ENCODE data around the gene CSNK2A1.

Gene CSNK2A1

GRCh38 chr20:563187-563586 lies 19.6 kb upstream of the CSNK2A1 start:
- DNase-seq = no peak

GRCh38 chr20:562232-562897 lies 18.8 kb upstream of the CSNK2A1 start:
- DNase-seq = no peak

DNA sequence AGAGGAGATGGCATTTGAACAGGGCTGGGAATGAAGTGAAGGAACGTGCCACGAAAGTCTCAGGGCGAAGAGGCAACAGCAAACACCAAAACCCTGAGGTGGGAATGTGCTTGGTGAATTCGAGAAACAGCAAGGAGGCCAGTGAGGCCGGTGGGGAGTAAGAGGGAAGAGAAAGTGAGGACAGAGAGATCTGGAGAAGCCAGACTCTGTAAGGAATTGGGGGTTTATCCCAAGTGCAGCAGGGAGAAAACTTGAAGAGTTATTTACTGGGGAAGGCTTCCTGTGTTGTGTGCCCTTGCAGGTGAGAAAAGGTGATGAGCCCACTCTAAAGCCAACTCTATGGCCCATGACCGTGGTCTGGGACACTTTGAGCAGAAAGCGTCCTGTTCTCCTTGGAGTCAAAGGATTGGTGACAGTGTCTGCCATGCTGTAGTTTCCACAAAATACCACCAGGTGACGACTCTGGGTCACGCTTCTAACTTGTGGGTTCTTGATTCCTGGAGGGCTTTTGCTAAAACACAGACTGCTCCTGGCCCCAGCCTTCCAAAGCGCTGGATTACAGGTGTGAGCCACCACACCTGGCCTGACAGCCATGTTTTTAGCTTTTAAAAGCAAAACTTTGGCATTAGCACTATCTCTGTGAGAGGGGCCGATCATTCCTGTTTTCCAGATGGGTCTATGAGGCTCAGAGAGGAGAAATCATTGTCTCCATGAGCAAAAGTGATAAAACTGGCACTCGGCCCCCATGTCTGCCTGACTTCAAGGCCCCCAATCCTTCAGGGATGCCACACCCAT lies 18.0 kb upstream of the CSNK2A1 start:
- no peak for DNase-seq

DNA sequence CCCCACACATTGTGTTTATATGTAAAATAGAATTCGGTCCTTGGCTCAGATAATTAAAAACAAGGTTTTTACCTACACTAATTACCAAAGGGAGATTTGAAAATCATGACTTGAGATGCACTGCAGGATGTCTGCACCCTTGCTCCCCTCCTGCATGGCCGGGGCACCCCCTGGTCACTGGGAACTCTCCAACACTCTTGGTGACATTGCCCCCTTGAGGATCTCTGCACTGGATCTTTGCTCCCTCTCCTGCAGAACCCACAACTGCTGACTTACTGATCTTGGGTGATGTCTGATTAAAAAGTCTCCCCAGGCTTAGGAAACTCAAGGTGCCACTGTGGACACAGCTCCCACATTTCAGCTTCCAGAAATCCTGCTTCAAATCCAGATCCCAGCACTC lies 17.1 kb upstream of the CSNK2A1 start:
- DNase-seq = no peak

DNA sequence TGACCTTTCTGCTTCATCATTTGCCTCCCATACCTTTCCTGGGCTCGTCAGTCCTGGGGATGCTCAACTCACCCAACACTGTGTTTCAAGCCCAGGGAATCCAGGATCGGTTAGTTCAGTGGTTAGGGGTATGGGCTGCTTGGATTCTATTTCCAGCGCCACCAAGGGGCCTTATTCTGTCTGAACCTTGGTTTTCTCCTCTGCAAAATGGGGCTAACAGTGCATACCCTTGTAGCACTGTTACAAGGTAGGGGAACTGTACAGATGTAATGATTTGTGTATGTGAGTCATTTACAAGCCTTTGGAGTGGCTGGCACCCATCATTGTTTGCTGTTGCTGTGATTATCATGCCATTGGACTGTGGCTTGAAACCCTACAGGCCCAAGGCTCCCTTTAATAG lies 14.5 kb upstream of the CSNK2A1 start:
- no peak for DNase-seq

GRCh38 chr20:556984-557383 lies 13.4 kb upstream of the CSNK2A1 start:
- no peak for DNase-seq

- DNase-seq = no peak
Observed at GRCh38 chr20:555976-556385, 12.4 kb upstream of the CSNK2A1 start.

DNA sequence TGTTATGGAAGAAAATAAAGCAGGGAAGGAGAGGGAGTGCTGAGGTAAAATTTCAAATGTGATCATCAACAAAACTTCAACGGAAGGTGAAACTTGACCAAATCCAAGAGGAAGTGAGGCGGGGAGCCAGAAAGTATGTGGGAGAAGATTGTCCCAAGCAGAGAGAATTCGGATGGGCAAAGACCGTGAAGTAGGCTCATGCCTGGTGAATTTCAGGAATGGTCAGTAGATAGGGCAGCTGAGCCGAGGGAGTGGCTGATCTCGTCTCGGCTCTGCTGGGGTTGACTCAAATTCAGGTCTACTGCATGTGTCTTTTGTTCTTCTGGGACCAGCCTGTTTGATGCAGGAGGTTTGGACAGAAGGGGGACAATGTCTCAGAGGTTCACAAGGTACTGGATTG lies 7.0 kb upstream of the CSNK2A1 start:
- no peak for DNase-seq

DNA sequence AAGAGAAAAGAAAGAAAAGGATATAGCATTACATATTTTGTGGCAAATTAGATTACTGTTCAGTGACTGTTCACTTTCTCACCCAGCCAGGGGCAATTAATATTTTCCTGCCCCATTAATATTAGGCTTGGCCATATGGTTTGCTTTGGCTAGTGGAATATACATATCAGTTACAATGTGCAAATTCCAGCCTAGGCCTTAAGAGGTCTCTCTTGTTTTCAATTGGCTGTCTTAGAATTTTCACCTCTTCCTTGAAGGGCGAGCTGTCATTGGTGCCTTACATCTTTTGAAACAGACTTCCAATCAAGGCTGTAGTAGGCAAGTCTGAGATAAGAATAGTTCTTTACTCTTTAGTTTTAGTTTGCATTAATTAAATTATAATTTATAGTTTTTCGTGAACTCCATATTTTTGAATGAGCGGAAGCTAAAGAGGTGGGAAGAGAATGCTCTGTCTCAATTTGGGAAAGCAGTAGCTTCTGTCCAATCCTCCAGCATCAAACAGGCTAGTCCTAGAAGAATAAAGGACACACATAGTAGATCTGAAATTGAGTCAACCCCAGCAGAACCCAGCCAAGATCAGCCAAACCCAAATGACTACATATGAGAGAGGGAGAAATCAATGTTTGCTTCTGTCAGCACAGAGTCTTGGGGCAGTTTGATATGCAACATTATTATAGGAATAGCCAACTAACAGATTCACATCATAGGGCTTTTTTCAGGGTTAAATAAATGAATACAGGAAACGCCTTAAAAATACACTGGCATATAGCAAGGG lies 6.3 kb upstream of the CSNK2A1 start:
- no peak for DNase-seq

GRCh38 chr20:548906-549305 lies 5.3 kb upstream of the CSNK2A1 start:
- no peak for DNase-seq

GRCh38 chr20:547394-547793 lies 3.8 kb upstream of the CSNK2A1 start:
- DNase-seq = no peak

DNA sequence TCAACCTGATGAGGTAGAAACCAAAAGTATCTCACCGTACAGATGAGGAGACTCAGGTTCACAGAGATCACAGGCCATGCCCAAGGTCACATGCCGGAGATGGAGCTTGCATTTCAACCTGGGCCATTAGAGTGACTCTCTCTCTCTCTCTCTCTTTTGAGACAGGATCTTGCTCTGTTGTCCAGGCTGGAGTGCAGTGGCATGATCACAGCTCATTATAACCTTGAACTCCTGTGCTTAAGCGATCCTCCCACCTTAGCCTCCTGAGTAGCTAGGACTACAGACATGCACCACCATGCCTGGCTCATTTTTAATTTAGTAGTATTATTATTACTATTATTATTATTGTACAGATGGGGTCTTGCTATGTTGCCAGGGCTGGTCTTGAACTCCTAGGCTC lies 2.8 kb upstream of the CSNK2A1 start:
- no peak for DNase-seq

DNA sequence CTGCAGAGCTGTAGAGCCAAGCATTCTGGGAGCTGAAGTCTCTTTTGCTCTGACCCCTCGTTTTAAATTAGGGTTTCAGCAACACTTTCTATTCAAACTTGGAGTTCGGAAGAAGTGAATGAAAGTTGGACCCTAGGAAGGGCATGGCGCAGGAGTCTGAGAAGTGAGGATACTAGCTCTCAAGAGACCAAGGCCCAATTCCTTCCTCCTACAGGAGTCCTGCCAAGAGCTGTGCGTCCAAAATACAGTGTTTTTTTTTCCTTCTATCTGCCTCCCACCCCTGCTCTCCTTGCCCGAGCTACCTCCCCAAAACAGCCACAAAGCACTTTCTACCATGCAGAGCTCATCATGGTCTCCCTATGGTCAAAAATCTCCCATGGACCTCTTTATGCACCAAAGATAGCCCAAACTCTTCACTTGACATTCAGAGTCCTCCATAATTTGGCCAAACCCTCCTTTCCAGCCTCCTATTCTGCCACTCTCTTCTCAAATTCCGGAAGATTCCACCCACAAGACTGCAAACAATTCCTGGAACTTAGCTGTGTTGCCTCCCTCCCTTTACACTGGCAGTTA lies 649 bp upstream of the CSNK2A1 start:
- DNase-seq = no peak

- DNase-seq = no peak
Observed at GRCh38 chr20:542777-543368, 717 bp downstream of the CSNK2A1 start.

DNA sequence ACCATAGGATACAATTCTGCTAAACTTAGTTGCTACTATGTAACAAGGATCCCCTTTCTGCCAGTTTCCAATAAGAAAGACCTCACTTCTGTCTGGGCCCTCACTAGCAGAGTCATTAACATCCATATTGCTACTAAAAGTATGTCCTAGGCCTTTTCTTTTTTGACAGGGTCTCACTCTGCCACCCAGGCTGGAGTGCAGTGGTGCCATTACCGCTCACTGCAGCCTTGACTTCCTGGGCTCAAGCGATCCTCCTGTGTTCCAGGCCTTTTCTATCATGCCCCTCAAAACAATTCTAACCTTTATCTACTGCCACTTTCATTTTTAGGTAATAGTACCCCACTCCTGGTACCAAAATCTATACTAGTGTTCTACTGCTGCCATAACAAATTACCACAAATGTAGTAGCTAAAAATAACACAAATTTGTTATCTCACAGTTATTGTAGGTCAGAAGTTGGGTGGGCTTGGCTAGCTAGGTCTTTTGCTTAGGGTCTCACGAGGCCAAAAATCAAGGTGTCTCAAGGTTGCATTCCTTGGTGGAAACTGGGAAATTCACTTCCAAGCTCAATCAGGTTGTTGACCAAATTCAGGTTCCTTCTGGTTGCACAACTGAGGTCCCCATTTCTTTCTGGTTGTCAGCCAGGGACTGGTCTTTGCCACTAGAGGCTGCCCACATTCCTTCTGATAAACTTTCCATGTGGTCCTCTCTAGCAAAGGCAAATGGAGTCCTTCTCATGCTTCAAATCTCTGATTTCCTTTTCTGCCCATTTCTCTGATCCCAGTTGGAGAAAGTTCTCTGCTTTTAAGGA lies 3.0 kb downstream of the CSNK2A1 start:
- DNase-seq = no peak

DNA sequence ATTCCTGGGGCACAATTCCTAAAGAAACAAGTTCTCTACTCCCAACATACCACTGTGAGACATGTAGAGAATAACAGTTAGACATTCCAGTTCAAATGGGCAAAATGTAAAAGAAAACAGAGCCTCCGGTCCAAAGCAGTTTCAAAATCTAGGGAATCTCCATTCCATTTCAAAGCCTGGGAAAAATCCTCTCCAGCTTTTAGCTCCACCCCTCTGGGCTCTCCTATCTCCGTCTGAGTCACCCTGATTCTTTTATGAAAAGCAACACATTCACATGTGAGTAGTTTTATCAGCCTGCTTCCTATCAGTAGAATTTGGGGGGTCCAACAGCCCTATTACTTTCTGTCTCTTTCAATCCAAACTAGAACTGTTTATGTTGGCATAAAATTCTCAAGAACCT lies 3.7 kb downstream of the CSNK2A1 start:
- DNase-seq = no peak

DNA sequence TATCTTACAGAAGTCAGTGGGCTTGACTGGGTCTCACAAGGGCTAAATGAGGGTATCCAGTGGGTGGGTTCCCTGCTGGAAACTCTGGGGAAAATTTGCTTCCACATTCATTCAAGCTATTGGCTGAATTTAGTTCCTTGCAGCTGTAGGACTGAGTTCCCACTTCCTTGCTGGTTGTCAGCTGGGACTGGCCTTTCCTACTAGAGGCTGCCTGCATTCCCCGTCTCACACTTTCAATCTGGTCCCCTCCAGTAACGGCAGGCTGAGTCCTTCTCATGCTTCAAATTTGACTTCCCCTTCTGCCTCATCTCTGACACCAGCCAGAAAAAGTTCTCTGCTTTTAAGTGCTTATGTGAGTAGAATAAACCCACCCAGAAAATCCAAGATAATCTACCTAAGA lies 4.4 kb downstream of the CSNK2A1 start:
- no peak for DNase-seq

GRCh38 chr20:537983-538382 lies 5.6 kb downstream of the CSNK2A1 start:
- DNase-seq = no peak

GRCh38 chr20:536426-537010 lies 7.1 kb downstream of the CSNK2A1 start:
- DNase-seq = no peak

DNA sequence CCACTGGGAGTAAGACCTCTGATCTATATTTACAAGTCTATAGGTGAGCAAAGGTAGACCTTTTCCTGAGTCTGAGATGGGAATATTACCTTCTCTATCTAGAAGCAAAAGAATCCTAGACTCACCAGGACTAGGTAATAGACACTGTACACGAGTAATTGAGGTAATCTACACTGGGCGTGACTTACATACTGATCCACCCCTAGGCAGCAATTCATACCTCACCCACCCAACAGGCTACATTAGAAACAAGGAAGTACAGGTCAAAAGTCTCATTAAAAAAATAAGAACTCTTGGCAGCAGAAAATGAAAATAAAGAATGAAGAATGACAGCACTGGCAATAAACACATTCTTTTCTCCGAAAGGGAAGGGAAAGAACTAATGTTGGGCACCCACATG lies 7.6 kb downstream of the CSNK2A1 start:
- DNase-seq = no peak

GRCh38 chr20:533526-533925 lies 10.1 kb downstream of the CSNK2A1 start:
- no peak for DNase-seq

DNA sequence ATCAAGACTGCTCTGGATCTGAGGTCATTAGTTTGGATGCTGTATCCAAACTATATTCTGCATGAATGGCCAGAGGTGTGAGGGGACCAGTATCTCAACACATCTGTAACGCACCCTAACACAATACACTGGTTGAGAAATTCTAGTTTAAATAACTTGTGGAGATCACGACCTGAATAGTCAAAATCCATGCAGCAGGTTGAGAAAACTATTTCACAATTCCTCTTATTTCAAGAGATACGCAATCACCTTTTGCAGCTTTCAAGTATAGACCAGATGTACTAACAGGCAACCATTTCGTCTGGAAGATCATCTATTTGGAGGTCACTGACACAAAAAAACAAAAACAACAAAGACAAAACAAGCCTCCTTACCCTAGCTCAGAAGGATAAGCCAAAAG lies 11.1 kb downstream of the CSNK2A1 start:
- DNase-seq = no peak

Data from cortex of kidney (tissue), 1 donor.